ENCODE data around the gene NTNG2.

The NTNG2 gene

GRCh38 chr9:132269704-132270516 is 108.1 kb downstream of the NTNG2 start:
- DNase-seq = peak; percentile 74

- DNase-seq = no peak
These were observed 113.0 kb downstream of the NTNG2 start for GRCh38 chr9:132274861-132275260.

GRCh38 chr9:132283165-132283564 is 121.3 kb downstream of the NTNG2 start:
- DNase-seq = no peak

GRCh38 chr9:132283863-132284262 is 122.0 kb downstream of the NTNG2 start:
- DNase-seq = no peak

GRCh38 chr9:132287256-132287760 is 125.5 kb downstream of the NTNG2 start:
- DNase-seq = no peak

- DNase-seq = no peak
These were observed 126.5 kb downstream of the NTNG2 start for GRCh38 chr9:132288361-132288760.

- no peak for DNase-seq
These were observed 127.1 kb downstream of the NTNG2 start for GRCh38 chr9:132288966-132289365.

GRCh38 chr9:132293145-132293721 is 131.4 kb downstream of the NTNG2 start:
- DNase-seq = peak; percentile 37
